GM12874 (cell line): ENCODE measurements around the gene LLCFC1.

ENCODE experiments used
- CTCF ChIP-seq: IDR thresholded peaks from 2 replicates; pipeline ENCODE4 v1.5.1; 2011; ENCODE audit warnings: low read depth, mild to moderate bottlenecking, control low read depth, low read length, moderate library complexity; ENCODE audit not compliant: insufficient read depth

Gene LLCFC1

GRCh38 chr7:142905759-142906158 lies 33.5 kb upstream of the LLCFC1 start:
- no peak for TF ChIP-seq CTCF

GRCh38 chr7:142906643-142907042 lies 32.6 kb upstream of the LLCFC1 start:
- no peak for TF ChIP-seq CTCF

- TF ChIP-seq CTCF, result no peak
Observed at GRCh38 chr7:142908290-142908689, 31.0 kb upstream of the LLCFC1 start.

GRCh38 chr7:142908921-142909890 lies 30.1 kb upstream of the LLCFC1 start:
- peak; percentile 34; the same call in 1 of the 2 replicates for TF ChIP-seq CTCF

GRCh38 chr7:142910031-142910433 lies 29.3 kb upstream of the LLCFC1 start:
- no peak for TF ChIP-seq CTCF

- TF ChIP-seq CTCF, result no peak
Observed at GRCh38 chr7:142910481-142910880, 28.8 kb upstream of the LLCFC1 start.

GRCh38 chr7:142913051-142913450 lies 26.2 kb upstream of the LLCFC1 start:
- TF ChIP-seq CTCF, result no peak
